Measurements from ENCODE around the gene GRK7.

The GRK7 gene, protein sequence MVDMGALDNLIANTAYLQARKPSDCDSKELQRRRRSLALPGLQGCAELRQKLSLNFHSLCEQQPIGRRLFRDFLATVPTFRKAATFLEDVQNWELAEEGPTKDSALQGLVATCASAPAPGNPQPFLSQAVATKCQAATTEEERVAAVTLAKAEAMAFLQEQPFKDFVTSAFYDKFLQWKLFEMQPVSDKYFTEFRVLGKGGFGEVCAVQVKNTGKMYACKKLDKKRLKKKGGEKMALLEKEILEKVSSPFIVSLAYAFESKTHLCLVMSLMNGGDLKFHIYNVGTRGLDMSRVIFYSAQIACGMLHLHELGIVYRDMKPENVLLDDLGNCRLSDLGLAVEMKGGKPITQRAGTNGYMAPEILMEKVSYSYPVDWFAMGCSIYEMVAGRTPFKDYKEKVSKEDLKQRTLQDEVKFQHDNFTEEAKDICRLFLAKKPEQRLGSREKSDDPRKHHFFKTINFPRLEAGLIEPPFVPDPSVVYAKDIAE (N-terminal part only)

DNA sequence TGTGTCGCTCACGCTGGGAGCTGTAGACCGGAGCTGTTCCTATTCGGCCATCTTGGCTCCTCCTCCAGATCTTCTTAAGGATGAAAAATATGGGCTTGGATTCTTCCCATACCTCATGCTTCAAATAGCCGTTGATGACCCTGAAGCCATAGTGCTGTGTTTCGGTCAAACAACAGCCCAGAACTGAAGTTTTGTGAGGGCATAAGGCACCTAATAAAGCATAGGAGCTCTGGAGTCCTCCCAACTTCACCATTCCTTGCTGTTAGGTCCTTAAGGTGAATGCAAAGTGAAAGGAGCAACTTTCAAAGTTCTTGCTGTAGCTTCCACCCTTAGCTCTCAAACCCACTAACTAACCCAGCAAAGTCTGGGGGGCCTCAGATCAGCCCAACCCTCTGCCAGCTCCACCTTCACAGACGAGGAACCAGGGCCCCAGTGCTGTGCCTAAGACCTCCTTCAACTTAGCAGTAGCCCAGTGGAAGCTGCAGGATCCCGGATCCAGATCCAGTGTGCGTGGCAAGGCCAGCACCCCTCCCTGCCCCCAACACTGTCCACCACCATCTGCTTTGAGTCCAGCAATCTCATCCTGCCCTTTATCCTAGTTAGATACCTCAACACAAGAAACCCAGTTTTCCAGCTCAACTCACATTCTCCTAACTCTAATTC is at the start of gene GRK7:
GRK7 (plus strand) TSS at position 321 of the 663 bp plus-strand sequence. CDS start 14,877 bp downstream, outside the sequence.
- no peak for DNase-seq

DNA sequence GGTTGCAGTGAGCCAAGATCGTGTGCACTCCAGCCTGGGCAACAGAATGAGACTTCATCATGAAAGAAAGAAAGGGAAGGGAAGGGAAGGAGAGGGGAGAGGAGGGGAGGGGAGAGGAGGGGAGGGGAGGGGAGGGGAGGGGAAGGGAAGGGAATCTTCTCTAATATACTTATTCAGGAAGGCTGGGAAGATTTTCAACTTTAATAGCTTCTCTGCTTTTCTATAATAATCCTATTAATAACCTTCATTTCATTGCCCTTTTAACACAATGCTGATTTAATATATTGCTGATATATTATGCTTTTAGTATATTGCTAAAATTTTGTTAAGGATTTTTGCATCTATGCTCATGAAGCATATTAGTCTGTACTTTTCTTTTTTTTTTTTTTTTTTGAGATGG is 48.5 kb upstream of the GRK7 start:
- DNase-seq: no peak

DNA sequence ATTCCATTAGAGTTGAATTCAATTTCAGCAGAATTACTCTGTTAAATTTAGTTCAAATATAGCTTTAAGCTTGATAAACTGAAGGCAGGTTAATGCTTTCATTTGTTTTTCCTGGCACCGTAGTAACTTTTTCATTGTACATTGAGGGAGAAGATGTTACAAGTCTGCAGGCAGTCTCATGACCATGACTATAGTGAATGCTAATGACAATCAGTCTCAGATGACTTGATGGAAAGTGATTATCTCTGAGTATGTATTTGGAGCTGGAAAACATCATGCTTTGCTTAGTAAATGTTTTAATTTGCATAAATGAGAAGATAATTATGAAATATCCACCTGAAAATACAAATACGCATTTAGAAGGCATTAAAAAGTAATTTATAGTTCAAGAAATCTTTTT is 41.1 kb upstream of the GRK7 start:
- DNase-seq: no peak

DNA sequence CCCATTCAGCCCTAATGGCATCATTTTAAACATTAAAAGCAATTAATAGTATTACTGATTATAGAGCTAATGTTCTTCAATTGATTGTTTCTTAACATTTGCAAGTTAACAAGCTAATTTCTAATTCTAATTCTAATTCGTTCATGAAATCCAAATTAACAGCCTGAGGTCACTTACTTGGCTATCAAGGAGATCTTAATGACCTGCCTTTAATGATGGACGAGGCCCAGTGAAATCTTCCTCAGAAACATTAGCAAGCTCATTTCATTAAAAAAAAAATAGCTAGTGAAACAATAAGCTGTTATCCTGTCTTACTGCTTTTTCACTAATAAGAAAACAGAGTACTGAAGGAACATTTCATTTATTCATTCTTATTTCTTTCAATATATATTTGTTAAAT is 40.6 kb upstream of the GRK7 start:
- no peak for DNase-seq

DNA sequence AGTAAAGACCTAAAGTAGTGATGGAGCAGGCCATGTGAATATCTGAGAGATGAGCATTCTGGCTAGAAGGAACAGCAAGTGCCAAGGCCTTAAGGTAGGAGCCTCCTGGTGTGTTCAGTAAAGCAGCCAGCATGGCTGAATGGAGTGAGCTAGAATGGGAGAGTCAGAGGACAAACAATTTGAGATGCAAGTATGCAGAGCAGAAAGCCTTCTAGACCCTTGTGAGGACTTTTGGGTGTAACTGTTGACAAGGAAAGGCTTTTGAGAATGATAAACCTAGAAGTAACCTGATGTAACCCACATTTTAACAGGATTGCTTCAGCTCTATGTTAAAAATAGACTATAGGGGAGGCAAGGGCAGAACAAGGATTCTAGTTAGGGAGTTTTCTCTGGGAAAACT is 40.0 kb upstream of the GRK7 start:
- no peak for DNase-seq

DNA sequence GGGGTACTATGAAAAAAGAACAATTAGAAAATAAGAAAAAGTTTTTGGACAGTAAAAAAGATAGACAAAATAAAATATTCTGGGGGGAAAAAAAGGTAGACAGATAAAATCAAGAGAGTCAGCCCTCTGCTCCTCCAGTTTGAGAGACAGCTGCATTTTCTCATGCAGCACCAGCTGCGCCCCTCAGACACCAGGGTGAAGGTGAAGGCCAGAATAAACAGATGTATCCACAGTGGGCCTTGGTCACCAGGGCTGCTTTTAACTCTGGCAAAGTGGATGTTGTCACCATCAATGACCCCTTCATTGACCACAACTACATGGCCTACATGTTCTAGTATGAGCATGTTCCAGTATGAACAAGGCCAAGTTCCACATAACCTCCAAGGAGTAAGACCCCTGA is 39.0 kb upstream of the GRK7 start:
- DNase-seq: no peak

DNA sequence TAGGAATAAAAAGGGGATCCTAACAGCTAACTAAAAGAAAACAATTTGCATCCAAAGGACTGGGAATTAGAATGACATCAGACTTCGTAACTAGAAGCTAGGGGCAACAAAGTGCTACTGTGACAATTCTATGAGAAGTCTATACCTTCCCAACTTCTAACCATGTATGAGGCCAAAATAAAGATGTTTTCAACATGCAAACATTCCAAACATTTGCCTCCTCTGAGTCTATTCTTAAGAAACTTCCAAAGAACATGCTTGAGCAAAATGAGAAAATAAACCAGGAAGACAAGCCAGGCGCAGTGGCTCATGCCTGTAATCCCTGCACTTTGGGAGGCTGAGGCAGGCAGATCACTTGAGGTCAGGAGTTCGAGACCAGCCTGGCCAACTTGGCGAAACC is 38.2 kb upstream of the GRK7 start:
- DNase-seq: no peak

DNA sequence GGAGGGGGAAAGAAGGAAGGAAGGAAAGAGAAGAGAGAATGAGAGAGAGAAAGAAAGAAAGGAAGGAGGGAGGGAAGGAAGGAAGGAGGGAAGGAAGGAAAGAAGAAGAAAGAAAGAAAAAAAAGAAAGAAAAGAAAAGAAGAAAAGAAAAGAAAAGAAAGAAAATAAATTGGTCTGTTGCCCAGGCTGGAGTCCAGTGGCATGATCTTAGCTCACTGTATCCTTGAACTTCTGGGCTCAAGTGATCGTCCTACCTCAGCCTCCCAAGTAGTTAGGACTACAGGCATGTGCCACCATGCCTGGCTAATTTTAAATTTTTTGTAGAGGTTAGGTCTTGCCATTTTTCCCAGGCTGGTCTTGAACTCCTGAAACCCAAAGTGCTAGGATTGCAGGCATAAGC is 36.7 kb upstream of the GRK7 start:
- no peak for DNase-seq

DNA sequence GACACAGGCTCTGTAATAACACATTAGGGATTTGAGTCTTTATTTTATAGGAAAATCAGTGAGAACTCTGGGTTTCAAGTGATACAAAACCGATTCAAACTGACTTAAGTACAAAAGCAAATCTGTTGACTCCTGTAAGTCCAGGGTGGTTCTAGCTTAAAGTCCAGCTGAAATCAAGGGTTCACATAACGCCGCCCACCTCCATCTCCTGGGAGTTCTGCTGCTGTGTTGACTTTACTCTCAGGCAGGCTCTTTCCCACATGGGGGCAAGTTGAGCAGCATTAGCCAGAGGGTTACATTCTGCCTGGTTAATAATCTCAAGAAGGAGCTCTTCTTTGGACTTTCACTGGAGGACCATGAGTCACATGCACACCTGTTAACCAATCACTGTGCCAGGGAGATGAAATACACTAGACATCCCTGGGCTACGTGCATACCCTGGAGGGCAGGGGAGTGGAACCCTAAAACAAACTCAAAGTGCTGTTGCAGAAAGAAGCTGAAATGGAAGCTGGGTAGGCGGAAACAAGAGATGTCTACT is 34.8 kb upstream of the GRK7 start:
- DNase-seq: no peak

DNA sequence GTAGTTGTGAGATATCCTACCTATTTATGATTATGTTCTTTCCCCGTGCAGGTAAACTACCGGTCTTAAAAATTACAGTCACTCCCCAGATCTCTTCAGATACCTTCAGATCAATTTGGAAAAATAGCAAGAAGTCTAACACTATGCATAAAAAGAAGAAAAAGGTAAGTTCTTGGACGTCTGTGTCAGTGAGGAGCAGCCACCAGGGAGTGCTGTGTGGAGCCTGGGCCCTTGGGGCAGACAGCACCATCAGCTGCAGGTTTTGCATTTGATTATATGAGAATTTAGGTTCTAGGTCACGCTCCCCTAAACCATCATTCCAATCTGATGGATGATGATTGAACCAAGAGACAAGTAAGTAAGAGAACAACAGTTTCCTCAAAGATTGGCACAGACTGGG is 34.0 kb upstream of the GRK7 start:
- no peak for DNase-seq

DNA sequence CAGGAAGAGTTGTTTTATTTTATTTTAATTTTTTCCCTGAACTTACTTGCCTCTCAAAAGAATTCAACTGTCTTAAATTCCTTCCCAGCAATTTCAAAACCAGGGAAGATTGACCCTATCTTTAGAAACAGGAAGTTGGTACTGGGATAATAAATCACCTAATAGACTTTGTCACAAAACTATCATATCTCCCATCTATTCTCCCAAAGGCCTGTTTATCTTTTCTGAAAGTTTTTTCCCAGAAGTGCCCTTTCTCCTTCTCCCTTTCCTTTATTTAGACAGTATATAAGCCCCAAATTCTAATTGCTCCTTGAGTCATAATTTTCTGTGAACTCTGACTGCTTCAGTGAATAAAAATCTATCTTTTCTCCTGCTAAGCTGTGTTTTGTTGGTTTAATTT is 28.0 kb upstream of the GRK7 start:
- no peak for DNase-seq

DNA sequence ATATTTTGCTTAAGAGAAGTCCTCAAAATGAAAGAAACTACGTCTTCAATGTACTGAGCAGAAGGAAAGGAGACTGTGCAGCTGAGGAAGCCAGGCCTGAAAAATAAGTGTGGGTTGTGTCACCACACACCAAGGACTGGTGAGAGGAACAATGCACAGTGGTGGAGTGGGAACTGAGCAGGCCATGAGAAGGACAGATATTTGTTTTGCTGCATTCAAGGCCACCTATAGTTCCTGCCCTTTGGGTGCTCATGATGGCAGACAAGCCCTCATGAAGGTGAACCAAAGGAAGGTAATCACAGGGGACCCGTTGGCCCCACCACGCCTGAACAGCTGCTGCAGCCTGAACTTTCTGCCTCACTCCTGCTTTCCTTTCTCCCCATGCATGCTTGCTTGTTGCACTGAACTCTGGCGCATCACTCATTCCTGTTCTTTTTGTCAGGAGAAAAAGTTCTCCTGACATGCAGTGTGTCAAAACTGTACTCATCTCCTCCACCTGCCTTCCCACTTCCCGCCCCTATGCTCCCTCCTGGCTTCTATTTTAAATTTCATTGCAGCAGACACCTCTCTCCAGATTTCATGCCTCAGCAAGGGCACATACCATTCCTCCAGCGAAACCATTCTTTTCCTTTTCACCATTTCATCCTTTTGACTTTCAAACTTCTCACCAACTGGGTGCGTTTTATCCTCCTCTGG is 27.3 kb upstream of the GRK7 start:
- DNase-seq: no peak

DNA sequence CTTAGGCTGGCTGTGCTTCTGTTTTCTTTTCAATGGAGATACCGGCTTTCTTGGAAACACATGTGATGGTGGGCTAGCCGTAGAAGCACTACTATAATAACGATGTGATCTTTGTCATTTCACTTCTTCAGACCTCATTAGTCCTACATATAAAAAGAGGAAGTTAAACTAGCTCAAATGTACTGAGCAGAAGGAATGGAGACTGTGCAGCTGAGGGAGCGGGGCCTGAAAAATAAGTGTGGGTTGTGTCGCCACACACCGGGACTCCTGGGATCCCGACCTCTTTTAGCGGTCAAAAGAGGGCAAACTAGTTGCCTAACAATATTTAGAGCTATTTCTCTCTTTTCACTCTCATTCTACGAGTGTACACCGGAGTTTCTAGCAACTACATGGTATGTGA is 26.1 kb upstream of the GRK7 start:
- DNase-seq: no peak

DNA sequence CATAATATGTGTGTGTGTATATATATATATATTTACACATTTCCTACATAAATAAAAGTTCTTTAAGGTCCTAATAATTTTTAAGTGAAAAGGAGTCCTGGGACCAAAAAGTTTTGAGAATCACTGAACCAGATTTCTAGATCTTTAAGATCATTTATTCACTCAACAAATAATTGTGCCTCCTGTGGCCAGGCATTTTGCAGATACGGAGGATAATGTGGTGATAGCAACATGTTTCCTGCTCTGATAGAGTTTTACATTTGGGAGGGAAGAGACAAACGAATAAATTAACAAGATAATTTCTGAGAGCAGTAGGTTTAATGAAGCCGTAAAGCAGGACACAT is 25.6 kb upstream of the GRK7 start:
- no peak for DNase-seq

DNA sequence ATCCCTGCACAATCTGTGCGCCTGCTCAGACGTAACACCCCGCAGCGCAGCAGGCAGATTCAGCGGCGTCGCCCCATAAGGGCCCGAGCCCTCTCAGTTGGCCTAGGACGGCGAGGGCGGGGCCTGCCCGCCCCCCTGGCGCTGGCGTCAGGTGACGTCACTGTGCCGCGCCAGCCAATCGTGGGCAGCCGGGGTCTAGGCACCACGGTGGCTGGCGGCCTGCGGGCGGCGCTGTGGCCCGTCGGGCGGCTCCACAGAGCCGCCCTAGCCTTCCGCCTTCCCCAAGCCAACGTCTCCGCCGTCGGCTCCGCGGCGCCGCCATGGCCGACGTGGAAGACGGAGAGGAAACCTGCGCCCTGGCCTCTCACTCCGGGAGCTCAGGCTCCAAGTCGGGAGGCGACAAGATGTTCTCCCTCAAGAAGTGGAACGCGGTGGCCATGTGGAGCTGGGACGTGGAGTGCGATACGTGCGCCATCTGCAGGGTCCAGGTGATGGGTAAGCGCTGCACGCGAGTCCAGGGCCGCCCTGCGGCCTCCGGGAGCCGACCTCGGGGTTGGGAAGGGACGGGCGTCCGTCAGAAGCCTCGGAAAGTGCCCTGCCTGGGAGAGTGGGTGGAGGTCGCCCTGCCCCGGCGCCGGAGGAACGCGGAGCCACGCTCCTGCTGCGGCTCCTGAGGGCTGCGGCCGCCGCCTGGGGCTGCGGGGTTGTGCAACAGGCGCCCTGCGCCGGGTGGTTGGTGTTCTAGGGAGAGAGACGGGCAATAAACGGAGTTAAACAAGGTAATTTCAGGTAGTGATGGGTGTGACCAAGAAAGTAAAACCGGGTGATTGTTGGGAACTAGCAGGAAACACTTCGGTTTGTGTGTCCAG is 25.0 kb upstream of the GRK7 start, which contains the start of gene RNF7:
RNF7 (plus strand) TSS at position 277 of the 869 bp plus-strand sequence; CDS start at position 321, 44 bp downstream.
- DNase-seq: peak; percentile 95 to 96

DNA sequence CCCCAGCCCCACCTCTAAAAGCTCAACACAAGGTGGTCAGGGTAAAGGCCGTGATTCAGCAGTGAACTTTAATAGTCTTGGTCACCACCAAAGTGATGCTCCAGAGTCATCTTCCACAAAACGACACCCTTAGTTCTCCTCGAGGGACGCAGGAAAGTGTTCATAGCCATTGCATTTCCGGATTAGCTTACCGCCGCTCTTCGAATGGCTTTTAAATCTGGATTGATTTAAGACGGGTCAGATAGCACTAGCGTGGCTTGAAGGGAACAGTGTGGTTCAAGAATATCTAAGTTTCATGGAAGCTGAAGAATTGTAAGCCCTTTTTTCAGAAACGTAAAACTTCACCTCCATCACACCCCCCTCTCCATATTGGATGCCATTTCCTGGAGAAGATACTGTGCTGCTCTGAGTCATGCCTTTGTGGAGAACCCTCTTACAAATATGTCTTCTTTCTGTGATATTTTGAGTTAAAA is 24.3 kb upstream of the GRK7 start:
- peak; percentile 24 to 28 for DNase-seq

DNA sequence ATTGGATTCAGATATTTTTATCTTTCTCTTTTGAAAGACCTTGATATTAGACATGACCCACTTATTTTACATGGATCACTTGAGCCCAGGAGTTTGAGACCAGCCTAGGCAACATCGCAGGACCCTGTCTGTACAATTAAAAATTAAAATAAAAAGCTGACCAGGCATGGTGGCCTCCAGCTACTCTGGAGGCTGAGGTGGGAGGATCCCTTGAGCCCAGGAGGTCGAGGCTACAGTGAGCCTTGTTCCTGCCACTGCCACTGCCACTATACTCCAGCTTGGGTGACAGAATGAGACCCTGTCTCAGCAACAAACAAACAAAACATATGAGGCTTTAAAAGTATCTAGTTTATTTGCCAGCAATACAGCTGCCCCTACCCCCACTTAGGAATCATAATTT is 23.5 kb upstream of the GRK7 start:
- no peak for DNase-seq

DNA sequence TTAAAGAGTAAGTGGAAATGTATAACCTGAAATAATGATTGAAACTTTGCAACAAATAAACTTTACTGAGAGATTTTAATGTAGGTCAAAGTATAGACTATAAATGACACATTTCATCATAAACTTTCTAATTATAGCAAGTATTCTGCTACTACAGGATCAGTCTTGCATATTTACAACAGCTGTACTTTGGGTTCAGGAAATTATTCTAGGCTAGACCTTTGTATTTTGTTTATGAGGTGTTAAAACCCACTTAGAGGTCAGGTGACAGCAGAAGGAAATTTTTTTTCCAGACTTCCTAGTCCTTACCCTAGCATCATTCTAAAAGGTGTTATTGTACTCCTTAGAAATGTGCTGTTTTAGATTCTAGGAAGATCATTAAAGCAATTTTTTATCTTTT is 22.9 kb upstream of the GRK7 start:
- no peak for DNase-seq

DNA sequence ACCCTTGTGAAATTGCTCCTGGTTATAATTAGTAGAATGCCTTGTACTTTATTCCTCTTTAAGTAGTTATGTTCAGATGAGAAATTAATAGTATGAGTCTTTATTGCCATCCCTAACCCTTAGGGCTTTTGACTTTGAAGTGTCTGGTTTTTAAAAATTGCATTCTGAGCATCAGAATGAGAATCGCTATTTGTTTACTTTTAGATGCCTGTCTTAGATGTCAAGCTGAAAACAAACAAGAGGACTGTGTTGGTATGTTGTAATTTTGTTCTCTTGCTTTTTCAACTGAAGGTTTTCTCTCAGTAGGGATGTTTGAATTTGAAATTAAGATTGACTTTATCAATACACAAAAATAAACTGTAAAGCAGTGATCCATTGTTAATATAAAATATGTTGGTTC is 19.9 kb upstream of the GRK7 start:
- no peak for DNase-seq

DNA sequence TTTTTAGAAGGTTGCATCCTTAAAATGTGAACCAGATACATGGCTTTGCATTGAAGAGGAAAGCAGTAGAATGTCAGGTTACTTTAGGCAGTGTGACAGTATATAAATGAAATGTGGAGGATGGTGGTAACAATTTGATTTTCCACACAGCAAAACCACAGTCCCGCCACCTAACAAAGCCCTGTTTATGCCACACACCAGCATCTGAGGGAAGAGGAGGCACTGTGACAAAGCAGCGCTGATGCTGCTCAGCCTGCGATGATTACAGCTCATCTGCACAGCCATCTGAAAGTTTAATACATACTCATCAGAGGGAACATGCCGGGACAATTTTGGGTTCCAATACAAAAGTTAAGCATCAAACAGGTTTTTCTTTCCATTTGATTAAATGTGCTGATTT is 16.2 kb upstream of the GRK7 start:
- DNase-seq: no peak

DNA sequence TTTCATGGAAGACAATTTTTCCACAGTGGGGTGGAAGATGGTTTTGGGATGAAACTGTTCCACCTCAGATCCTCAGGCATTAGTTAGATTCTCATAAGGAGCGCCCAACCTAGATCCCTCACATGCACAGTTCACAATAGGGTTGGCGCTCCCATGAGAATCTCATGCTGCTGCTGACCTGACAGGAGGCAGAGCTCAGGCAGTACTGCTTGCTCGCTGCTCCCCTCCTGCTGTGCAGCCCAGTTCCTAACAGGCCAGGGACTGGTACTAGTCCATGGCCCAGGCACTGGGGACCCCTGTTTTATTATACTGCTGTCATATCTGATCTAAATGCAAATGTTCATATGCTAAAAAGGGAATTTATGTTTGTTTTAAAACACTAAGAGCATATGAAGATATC is 9.8 kb upstream of the GRK7 start:
- DNase-seq: no peak

DNA sequence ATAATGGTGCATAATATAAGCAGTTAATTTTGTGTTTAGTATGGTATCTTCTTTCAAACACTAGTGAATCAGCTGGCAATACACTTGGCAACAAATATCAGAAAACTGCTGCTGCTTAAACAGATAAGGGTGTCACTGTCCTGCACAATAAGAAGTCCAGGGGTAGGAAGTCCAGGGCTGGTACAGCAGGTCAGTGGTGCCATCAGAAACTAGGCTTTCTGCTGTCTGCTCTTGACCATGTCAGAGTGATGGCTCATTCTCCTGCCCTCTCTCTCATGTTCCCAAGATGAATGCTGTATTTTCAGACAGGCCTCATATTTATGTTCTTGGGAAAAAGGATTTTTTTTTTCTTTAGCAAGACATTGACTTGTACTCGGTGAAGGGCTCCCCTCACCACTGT is 9.2 kb upstream of the GRK7 start:
- no peak for DNase-seq
